ENCODE results near the gene PPM1G.

Gene PPM1G

DNA sequence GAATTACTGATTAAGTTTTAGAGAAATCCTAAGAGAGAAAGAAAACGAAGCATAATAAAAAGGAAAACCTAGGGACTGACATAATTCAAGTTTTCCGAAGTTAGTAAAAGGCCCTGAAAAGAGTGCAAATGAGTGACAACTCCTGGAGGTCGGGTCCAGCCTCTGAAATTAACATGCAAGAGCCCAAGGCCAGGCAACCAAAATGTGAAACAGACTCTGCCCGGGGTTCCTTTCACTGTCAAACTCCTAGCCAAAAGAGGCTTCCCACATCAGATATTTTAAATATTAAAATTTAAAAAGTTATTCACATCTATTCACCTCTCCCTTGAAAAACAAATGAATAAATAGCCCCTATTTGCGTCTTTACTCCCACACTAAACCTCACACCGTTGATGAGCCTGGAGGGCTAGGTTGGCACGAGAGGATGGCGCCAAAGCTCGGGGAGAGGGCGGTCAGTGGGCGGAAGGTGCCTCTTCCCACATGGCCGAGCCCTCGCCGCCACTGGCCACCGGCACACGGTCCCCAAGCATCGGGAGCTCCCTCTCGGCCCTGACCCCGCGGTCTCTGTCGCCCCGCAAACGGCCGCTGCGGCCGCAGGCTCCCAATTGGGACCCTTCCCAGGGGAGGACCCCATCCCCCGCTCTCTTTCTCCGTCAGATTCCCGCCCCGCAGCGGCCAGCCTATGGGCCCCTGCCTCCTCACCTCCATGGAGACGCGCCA is 630 bp downstream of the PPM1G start:
- ATAC-seq, result peak; percentile 7 to 14

DNA sequence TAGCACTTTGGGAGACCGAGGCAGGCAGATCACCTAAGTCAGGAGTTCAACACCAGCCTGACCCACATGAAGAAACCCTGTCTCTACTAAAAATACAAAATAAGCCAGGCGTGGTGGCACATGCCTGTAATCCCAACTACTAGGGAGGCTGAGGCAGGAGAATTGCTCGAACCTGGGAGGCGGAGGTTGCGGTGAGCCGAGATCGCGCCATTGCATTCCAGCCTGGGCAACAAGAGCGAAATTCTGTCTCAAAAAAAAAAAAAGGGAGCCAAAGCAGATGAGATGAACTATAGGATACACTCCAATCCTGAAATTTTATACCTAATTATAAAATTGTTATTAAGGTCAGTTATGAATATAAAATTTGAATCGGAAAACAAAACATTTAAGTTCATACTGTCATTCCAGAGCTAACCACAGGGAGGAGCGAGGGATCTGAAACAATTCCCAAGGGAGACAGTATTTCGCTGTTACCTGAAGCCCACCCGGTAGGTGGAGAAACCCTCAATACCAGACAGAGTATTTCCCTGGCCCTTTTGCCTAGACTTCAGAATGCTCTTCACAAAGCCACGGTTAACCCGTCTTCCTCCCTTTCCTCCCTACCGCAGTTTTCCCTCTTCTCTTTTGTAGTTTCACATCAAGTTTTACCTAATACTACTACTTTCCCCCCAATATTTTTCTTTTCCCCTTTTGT is 1.4 kb downstream of the PPM1G start:
- ATAC-seq, result no peak

DNA sequence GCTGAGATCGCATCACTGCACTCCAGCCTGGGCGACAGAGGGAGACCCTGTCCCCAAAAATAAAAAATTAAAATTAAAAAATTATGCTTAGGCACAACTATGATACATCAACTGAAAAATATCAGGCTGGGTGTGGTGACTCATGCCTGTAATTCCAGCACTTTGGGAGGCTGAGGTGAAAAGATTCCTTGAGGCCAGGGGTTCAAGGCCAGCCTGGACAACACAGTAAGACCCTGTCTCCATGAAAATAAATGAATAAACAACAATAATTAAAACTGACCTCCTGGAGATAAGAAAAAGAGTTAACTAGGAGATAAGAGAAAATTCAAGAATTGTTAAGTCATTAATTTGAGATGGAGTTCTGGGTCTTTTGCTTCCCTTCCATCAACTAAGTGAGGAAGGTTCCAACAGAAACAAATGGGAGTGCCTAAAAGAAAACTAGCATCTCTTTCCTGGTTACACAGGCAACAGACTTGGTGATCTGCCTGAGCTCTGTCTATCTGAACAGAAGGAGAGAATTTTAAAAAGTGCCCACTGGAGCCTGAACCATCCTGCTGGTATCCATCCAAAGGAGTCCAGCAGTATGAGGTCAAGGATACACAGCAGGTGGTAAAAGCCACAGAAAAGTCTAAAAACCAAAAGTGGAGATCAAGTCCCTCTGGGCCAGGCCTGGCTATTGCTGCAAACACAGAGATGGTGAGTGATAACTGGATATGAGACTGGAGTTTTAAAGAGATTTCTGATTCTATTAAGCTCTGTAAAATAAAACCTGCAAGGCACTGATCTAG is 8.8 kb downstream of the PPM1G start:
- ATAC-seq, result no peak

- no peak for ATAC-seq
Observed at GRCh38 chr2:27398962-27399361, 10.4 kb downstream of the PPM1G start.

DNA sequence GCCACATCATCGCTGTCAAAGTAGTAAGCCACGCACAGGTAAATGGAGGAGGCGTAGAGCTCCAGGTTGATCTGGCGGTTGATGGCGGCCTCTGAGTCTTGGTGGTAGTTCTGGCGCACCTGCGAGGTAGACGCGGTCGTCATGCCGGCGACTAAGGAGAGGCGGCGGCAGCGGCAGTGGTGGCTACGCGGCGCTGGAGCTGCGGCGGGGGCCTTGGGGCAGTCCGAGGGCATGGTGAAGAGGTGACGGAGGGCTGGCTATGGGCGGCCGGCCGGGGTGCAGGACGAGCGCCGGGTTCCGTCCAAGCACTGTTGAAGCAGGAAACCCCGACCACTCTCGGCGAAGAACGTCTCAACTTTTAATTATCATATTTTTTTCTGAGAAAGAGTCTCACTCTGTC is 16.2 kb downstream of the PPM1G start:
- no peak for ATAC-seq

DNA sequence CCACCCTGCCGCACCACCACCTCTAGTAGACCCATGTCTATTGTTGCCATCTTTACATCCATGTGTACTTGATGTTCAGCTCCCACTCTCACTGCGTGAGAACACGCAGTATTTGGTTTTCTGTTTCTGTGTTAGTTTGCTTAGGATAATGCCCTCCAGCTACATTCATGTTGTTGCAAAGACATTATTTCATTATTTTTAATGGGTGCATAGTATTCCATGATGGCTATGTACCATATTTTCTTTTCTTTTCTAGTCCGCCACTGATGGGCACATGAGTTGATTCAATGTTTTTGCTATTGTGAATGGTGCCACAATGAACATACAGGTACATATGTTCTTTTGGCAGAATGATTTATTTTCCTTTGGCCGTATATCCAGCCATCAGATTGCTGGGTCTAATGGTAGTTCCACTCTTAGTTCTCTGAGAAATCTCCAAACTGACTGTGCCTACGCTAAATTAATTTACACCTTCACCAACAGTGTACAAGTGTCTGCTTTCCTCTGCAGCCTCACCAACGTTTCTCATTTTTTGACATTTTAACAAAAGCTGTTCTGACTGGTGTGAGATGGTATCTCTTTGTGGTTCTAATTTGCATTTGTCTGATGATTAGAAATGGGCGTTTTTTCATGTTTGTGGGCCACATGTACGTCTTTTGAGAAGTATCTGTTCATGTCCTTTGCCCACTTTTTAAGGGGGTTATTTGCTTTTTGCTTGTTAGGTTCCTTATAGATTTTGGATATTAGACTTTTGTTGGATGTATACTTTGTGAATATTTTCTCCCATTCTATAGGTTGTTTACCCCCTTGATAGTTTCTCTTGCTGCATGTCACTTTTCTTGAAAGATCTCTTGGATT is 18.3 kb downstream of the PPM1G start:
- peak; percentile 92 to 94 for ATAC-seq

DNA sequence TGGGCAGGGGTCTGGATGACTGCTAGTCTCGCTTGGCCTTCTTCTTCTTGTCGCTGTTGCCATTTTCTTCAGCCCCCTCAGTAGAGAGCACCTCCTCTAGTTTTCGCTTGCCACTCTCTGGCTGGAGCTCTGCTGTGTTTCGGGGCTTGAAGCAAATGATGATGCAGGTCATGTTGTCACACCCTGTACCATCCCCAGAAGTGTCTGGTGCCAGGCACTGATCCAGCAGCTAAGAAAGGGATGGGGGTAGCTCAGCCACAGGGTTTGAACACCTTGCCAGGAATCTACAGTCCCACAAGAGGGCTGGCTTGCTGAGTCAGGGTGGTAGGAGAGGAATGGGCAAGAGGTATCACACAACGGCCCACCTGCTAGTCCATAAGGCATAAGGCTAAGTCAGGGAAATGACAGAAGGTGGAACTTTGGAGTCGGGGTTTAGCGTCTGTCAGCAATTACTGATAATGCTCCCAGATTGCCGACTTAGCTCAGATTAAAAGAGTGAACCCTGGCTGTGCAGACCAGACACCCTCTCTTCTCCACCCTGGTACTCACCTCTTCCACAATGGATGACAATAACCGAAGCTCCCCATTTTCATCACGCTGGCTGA is 27.7 kb downstream of the PPM1G start:
- ATAC-seq, result no peak

DNA sequence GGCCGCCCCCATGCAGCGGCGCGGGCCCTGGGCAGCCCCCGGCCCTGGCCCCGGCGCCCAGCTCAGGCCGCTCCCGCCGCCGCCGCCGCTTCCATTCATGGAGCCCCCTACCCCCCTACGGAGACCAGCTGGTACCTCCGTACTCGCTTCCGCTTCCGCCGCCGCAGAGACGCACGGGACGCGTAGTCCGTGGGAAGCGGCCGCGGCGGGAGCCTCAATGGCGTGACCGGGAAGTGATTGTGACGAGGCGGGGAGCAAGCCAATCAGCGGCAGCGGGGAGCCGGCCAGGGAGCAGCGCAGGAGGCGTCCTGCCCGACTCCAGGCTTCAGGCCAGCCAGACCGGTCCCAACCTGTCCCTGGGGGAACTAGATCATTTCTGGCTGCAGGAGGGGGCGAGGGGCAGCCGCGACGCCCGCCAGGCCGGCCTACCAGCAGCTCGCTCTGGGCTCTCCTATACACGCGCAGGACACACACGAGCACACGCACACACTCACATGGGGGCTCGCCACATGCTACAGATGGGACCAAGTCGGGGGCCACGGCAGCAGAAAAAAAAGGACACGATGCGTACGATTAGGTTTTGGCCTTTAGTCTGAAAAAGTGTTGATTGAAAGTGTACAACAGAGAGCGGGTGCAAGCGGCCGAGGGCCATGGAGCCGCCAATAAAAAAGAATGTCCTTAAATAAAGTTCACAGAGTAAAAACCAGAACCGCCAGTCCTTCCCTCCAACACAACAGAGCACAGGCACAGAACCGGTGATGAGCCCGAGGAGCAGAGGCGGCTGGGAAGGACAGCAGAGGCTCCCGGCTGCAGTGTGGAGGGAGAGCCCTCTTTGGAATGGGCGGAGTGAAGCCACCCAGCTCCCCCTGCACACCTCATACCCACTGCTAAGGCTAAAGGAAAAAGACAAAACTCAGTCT is 28.5 kb downstream of the PPM1G start, which contains the start of gene ZNF513:
Gene ZNF513, minus strand, starts transcription at position 109 of the 920 bp plus-strand sequence. CDS start 208 bp downstream, outside the sequence.
- peak; percentile 93 to 96 for ATAC-seq

DNA sequence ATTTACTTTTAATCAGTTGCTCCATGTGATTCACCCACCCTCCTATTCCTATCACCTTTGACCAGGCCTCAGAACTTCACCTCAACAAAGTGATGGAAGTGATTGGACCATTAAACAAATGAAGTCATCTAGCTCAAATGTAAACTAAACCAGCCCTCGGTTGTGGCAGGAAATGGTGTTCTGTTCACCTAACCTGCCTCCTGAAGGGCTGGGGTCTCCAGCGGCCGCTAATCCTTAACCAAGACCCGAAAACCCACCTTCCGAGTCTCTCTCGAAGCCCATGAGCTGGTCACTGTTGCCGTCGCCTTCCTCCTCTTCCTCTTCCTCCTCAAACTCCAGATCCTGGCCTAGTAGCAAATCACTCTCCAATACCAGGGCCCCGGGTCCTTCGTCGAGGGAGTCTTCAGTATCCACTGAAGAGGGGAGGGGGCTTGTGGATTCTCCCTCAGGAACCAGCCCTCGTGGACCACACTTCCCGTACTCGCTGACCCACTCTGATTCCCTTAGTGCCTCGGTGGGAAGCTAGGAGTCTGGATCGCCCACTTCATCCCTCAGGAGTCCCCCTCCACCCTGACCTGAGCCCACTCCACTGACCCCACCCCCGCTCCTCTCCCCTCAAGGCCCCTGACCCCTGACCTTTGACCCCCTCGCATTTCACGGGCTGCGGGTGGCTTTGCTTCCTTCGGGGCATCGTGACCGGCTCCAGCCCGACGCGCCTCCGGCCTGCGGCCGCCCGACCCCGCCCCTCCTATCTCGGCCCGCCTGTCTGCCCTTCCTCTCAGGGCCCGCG is 29.4 kb downstream of the PPM1G start:
- peak in 1 of 2 donors; percentile 35 for ATAC-seq

DNA sequence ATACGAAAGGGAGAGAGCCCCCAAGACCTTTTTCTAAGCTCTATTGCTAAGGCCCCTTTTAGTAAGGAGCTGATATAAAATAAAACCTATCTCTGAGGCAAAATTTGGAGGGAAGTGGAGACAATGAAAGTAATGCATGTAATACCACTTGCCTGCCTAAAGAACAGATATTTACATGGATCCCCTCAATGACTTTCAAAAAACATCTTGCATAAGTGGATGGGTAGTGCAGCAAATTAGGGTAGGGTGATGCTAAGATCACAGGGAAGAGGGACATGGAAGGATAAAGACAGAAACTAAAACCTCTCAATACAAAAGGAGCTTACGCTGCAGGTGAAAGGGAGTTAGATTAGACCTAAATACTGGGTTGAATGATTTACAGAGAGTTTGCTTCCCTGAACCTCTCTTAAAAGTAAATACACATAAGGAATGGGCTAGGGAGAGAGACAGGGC is 30.0 kb downstream of the PPM1G start:
- ATAC-seq, result no peak

- ATAC-seq, result no peak
Observed at GRCh38 chr2:27378809-27379290, 30.5 kb downstream of the PPM1G start.

GRCh38 chr2:27378096-27378808 is 31.1 kb downstream of the PPM1G start:
- no peak for ATAC-seq

GRCh38 chr2:27377618-27378095 is 31.7 kb downstream of the PPM1G start:
- ATAC-seq, result no peak

DNA sequence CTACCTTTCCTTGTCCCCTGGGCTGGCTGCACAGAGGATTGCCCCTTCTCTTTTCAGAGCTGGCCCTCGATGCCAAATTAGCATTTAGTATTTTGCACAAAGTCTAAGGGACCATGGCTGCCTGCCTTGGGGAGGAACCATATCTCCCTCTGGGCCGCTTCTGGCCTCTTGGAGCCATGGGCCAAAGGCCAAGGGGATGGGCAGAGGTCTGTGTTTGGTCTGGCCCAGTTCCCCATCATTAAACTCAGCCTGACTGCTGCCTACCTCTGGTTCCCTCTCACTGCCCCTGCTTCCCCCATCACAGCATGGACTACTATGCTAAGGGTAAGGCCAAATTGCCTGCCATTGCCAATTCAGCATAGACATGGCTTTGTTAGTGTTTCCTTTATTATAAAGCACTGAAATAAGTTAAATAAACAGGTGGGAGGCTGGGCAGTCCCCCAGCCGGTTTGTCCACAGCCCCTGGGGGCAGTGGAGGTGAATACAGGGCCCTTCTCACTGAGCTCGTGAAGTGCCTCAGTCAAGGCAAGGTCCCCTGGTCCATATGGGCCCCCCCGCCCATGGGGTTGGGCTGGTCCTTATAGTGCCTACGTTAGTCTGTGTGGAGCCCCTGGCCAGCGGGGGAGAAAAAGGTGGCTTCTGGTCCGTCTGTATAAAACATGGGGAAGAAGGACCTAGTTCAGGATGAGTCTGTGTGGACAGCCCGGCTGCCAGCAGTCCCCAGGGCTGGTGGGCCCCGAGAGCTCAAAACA is 32.3 kb downstream of the PPM1G start:
- no peak for ATAC-seq

GRCh38 chr2:27376151-27376865 is 33.1 kb downstream of the PPM1G start:
- ATAC-seq, result no peak

GRCh38 chr2:27375513-27376099 is 33.8 kb downstream of the PPM1G start:
- no peak for ATAC-seq

GRCh38 chr2:27373567-27373966 is 35.8 kb downstream of the PPM1G start:
- no peak for ATAC-seq
